Subcutaneous adipose tissue (tissue), 4 donors: ENCODE data around the gene ZYG11B. TPM values are rescaled to one million over a fixed set of nuclear protein-coding genes. Genes with fewer than 3 reads are reported as not detected.

Experiments used
- CTCF ChIP-seq: fragments of 450-650 bp; IDR thresholded peaks from one replicate; pipeline ENCODE4 v1.5.1; 2016; ENCODE audit warnings: low read depth, mild to moderate bottlenecking, control low read depth, antibody characterized with exemption, moderate library complexity
- total RNA-seq, 4 donors: library from RNA; depleted of rRNA; stranded (reverse); fragments of >200 nt; gene quantifications; one replicate each; pipeline ENCODE4 v1.1.0, GENCODE V29; 2016

Gene ZYG11B
- total RNA-seq, 4 donors from 2014 or later, result 42.3 to 54.9 (median 49.0) TPM

DNA sequence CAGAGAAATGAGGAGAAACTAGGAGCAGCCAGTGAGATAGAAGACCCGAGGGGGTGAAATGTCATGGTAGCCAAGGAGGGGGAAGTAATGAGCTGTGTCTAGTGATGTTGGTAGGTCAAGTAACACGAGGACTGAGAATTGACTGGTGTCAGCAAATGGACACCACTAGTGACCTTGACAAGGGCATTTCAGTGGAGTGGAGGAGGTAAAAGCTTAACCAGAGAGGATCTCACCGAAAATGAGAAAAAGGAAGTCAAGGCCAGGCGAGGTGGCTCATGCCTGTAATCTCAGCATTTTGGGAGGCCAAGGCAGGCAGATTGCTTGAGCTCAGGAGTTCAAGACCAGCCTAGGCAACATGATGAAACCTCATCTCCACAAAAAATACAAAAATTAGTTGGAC is 3.0 kb upstream of the ZYG11B start:
- no peak for TF ChIP-seq CTCF

DNA sequence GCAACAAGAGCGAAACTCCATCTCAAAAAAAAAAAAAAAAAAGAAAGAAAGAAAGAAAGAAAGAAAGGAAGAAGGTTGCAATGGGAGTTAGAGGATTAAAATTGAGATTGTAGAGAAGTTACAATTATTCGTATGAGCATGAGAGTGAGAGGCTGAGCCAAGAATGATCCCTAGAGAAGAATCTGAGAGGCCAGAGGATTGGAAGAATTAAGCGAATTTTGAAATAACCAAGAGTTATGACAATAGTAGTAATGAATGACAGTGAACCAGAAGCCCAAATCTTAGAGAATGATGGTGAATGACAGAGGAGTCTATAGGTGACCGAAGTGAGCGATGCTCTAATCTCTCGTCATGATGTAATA is 369 bp upstream of the ZYG11B start:
- no peak for TF ChIP-seq CTCF

GRCh38 chr1:52727114-52727586 is 897 bp downstream of the ZYG11B start:
- TF ChIP-seq CTCF, result no peak

- no peak for TF ChIP-seq CTCF
Observed at GRCh38 chr1:52727956-52728656, 1.9 kb downstream of the ZYG11B start.

DNA sequence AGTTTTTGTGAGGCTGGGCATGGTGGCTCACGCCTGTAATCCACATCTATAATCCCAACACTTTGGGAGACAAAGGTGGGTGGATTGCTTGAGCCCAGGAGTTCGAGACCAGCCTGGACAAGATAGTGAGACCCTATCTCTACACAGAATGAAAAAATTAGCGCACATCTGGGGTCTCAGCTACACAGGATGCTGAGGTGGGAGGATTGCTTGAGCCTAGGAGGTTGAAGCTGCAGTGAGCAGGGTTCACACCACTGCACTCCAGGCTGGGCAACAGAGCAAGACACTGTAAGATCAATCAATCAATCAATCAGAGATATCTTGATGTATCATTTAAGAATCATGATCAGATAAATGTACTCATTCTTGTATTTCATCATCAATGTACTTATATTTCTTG is 7.1 kb downstream of the ZYG11B start:
- no peak for TF ChIP-seq CTCF

DNA sequence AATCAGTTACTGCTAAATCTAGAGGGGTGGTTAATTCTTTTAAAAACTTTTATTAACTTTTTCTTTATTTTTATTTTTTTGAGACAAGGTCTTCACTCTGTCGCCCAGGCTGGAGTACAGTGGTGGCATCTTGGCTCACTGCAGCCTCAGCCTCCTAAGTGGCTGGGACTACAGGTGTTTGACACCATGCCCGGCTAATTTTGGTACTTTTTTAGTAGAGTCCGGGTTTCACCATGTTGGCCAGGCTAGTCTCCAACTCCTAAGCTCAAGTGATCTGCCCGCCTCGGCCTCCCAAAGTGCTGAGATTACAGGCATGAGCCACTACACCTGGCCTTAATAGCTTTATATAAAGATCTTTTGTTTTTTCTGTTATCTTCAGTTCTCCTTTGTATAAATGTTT is 11.9 kb downstream of the ZYG11B start:
- no peak for TF ChIP-seq CTCF

DNA sequence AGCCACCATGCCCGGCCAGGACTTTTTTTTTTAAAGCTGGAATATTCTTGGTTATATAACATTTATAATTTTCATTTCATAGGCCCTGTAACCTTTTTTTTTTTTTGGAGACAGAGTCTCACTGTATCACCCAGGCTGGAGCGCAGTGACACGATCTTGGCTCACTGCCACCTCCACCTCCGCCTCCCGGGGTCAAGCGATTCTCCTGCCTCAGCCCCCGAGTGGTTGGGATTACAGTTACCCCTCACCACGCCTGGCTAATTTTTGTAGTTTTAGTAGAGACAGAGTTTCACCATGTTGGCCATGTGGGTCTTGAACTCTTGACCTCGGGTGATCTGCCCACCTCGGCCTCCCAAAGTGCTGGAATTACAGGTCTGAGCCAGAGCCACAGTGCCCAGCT is 12.6 kb downstream of the ZYG11B start:
- no peak for TF ChIP-seq CTCF
